GM19023 (cell line): Measurements from ENCODE around the gene CADM1.

ENCODE experiments used
- ATAC-seq: cut with Tn5 transposase; IDR thresholded peaks from one replicate; pipeline ENCODE4 v1.9.1; 2021; ENCODE audit warnings: mild to moderate bottlenecking, moderate library complexity; ENCODE audit not compliant: unreplicated experiment

CADM1 gene

DNA sequence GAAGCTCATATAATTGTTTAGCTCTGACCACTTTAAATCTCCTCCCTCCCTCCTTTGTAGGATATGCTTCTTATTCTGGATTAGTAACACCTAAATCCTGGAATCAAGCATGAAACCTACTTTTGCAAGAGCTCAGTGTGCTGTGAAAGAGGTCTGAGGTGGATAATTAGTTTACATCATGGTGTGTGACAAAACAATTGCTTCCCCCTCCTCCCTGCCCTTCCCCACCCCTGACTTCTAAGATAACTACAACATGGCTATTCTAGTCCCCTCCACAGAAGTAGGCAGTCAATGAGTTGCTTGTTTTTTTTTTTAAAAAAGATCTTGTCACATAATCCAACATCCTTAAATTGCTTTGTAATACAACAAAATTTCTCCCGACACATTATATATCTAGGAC lies 314.0 kb downstream of the CADM1 start:
- no peak for ATAC-seq

DNA sequence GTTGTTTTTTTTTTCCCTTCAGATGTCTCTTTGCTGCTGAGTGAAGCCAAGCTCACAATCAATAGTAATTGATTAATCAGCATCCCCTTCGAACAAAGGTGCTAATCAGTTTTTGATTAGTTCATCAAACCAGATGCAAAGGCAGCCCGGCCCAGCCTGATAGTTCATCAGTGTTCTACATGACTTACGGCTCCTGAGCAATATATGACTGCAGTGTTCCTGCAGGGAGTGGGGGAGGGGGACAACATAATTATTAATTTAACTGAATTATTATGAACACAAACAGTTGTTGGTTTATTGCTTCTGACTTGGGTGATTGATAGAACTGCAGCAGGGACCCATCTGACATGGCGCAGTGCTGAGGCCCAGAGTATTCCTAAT lies 315.3 kb downstream of the CADM1 start:
- no peak for ATAC-seq

DNA sequence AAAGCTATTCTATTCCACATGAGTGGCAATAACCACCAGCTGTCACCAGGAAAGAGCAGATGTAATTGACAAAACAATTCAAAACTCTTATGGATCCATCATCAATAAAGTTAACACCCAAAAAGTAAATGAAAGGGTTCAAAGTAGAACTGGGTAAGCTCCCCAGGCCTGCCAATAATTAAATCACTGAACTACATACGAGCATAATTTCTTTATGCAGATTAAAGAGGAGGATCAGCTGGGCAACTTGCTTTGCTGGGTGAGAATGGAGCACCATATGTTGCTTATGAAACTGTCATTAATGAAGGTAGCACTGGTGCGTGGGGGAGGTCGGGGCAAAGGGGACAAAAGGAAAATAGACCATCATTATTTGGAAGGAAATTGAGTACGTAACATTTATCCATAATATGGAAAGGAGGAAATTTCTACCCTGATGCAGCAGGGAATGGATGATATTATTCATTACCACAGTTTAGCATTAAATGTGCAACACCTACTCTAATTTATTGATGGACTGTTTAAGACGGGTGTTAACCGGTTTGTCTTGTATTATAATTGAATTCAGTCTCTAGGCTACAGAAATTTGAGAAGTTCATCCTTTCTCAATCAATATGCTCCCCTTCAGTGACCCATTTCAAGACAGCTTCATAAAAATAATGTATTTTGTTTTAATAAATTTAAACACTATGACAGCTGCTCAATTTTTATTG lies 315.9 kb downstream of the CADM1 start:
- ATAC-seq: no peak

DNA sequence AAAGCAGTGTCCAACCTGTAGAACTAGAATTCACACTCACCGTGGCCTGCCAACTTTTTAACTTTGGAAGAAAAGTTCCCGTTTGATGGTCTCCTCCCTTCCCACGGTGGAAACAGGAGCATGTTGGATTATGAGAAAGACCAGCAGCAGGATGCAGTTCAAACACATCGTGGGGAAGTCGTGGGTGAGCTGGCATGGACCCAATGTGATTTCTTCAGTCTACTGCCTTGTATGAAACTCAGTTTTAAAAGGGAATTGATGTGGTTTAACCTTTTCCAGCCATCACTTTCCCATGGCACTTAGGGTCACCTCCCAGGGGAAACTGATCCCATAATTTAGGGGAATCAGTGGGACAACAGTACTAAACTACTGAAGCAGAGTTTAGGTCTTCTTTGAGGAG lies 318.3 kb downstream of the CADM1 start:
- no peak for ATAC-seq

DNA sequence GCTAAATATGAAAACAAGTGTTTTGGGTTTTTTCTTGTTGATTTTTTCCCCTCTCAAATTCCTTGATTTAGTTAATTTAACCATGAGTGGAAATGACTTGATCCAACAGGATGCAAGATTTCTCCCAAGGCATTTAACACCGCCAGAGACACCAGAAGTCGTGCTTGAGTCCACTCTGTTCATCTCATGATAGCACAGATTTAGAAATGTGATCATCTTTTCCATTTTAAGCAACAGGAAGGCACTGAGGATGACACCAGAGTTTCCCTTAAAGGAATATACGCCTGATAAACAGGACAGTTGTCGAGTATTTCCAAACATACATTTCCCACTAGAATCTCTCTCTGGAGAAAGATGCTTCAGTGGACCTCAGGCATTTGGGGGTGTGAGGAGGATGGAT lies 318.7 kb downstream of the CADM1 start:
- no peak for ATAC-seq

DNA sequence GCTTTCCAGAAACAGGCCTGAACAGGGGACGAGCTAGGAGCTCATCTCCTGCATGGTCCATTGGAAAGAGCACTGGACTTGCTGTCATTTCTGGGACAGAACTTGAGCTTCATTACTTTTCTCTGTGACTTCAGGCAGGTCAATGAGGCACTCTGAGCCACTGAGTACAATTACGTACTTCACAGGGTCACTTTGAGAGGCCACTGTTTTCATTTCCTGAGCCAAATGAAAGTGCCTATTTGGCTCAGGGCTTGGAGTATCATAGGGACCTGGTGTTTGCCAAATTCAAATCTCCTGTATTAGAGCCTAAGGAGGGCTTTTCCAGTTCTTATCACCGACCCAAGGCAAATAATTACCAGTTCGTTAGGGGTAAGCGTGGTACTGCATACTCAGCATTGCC lies 319.3 kb downstream of the CADM1 start:
- no peak for ATAC-seq

DNA sequence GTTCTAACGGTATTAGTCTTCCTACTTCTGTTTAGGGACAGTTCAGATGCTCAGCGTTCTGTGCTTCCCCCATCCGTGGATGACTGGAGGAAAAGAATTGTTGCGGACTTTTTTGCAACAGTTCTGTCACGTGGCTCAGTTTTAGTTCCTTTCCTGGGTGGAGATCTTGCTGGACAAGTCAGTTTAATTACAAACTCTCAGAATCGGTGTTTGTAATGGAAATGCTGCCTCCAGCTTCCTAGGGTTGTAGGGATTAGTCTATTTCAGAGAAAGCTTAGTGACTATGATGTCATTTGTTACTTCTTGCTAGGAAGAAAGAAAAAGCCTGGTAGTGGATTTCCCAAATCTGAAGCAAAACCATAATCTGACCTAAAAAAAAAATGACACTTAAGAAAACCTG lies 320.4 kb downstream of the CADM1 start:
- ATAC-seq: no peak

DNA sequence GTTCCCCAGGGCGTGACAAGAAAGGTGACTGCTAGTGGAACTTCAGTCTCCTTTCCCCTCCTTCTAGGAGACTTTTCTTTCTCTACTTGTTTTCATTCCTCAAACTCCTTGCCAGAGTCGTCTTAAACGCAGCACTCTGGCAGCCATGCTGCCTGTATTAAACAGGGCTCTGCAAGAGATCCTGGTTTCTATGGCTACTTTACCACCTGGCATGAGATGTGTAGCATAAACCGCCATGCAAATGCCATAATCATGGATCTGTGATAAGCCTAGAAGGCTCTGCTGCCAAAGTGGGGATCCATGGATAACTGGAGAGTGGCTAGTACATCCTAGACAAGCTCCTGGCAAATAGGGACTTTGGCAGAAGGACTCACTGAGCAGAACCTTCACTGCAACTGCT lies 321.1 kb downstream of the CADM1 start:
- no peak for ATAC-seq

DNA sequence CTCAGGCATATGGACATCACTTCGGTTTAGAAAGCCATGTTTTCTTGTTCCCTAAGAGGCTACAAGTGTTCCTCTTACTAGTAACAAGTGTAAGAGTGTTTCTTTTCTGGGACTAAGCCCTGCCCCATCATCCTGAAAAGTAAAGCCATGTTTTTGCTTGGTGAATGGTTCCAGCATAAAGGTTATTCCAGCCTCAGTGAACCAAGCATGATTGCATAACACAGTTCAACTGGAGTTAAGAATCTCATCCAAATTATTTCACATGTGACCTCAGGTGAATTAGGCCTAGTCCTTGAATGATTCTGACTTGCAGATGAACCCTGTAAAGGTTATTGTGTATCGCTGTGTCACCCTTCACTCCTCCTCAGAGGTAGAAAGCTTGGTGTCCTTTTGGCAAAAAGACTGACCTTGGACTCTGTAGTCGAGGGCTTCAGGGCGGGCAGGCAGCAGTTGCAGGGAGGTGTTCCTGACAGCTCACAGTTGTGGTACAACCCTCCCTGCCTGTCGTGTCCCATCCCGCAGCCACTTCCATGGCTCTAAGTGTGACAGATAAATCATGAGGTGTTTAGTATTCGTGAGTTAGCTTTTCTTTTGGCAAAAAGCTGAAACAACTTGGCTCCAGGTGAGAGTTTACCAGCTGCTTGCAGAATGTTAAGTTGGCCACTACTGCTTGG lies 321.8 kb downstream of the CADM1 start:
- no peak for ATAC-seq

DNA sequence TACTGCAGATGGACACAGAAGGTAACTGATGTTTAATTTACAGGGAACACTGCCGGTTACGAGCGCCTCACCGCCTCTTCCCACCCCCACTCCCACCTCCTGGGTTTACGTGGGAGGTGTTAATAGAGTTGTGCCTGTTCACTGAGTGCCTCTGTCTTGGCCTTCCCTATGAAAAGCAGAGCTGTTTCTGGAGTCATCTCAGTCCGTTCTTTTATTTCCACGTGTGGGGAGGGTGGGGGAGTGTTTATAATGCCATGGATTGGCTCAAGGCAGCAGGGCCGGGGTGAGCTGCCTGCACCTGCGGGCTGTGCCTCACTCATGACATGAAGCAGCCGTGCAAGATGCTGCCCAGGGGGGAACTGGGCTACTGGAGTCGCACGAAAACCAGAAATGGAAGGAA lies 322.7 kb downstream of the CADM1 start:
- ATAC-seq: no peak

DNA sequence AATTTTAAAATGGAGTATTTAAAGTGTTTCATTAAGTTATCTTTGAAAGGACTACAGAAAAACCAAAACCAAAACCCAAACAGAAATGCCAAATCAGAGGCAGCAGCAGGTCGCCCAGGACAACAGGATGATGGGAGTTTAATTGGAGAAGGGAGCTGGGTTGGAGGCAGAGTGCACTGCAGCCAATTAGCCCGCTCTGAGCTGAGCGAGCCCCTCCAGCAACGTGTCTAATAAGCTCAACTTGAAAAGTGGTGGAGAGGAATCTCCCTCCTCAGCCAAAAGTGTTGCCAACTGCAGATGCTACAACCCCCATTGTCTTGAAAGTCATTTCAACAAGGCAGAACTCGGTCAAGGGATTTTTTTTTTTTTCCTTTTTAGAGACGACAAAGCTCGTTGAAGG lies 323.9 kb downstream of the CADM1 start:
- no peak for ATAC-seq

DNA sequence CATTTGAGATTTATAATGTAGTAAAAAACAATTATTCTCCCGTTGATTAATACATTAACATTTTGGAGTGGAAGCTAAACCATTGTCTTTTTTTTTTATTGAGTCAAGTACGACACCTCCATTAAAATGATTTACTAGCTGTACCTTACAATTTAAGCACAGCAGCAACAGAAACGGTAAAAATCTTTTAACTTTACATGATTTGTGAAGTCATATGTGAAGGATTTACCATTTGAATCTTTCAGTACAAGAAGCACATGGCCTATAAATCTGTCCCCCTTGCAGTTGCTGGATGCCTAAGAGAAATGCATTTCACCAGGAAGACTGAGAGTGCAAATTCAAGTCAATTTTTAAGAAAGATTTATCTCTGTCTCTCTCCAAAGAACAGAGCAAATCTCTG lies 324.6 kb downstream of the CADM1 start:
- no peak for ATAC-seq

DNA sequence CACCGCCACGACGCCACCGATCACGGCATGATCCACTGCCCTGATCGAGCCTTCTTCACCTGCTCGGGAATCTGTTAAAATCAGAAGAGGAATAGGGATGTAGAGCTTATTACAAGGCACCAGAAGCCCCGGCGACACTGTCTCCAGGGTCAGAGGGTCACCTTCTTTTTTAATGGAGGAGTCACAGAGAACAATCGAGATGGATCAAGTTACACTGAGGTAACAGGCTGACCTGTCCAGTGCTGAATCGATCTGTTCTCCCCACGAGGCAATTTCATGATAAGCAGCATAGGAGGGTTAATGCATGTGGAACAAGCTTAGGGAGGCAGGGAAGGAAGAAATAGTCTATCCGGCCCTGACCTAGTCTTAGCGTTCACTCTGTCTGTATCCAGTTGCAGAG lies 325.5 kb downstream of the CADM1 start:
- ATAC-seq: no peak

DNA sequence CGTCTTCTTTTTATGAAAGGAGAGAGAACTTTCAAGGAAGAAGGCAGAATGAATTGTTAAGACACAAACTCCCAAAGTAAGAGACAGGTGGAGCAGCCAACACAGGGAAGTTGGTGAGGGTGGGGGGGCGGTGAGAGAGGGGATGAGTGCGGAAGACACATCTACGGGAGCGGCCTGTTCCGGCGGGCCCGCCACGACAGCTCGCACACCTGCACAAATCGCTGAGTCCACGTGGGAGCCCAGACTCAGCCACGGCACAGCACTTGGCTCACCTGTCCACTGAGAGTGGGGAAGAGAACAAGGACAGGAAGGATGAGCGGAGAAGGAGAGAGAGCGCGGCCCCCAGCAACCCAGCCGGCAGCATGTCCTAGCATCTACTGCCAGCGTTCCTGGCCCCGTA lies 331.1 kb downstream of the CADM1 start:
- no peak for ATAC-seq

DNA sequence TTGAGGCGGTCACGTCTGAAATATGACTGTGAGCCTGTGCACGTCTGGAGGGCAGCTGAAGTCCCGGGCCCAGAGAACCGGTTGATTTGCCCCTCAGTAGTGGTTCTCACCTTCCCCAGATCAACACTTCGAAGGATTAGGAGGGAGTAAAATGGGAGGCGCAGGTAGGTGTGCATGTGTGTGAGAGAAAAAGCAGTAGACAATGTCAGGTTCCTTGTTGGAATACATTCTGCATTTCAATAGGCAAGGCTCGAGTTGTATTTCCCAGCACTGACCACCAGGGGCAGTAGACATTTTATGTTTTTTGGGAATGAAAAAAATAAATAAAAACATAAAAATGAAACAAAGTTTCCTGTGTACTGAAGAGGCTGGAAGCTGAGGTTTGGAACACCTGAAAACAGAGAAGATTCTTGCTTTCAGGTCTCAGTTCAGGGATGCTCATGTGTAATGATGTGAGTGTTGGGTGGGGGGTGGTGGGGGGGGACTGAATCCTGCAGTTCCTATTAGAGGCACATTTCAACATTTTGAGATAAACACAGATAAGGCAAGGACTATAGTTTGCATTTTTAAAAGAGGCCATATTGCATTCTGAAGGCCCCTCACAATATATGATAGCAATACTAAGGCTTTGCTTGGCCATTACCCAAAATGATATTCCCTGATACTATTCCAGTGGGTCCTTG lies 333.9 kb downstream of the CADM1 start:
- no peak for ATAC-seq

DNA sequence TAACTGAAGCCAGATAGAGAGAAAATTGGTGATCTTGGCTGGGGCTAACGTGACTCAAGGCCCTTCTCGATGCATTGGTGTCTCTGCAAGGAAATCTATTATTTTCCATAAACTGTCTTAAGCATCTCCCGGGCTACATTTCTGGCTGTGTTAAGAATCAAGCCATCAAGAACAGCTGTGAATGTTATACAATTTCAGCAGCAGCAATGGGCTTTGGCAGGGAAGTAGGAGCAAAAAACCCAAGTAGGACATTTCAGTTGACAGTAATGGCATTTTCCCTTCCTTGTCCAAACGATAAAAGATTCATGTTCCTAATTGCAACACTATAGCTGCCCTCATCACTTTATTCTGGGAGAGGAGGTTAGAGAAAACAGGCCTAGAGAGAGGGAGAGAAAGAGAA lies 335.0 kb downstream of the CADM1 start:
- no peak for ATAC-seq

DNA sequence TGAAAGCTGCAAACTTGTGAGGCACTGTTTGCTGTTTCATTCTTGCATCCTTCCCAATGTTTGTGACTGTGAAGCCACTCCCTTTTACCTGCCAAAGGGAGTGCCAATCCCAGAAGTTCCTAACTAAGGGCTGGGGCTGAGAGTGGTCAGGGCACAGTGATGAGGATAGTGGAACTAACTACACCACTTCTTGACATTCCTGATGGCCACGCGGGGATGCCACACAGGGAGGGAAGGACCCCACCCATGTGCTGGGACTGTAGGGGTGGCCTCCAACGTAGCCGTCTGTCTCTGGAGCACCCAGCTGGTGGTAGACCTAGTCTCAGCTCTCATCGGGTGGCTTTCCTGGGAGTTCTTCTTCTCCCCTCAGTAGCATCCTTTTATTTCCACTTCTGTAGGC lies 335.5 kb downstream of the CADM1 start:
- no peak for ATAC-seq

DNA sequence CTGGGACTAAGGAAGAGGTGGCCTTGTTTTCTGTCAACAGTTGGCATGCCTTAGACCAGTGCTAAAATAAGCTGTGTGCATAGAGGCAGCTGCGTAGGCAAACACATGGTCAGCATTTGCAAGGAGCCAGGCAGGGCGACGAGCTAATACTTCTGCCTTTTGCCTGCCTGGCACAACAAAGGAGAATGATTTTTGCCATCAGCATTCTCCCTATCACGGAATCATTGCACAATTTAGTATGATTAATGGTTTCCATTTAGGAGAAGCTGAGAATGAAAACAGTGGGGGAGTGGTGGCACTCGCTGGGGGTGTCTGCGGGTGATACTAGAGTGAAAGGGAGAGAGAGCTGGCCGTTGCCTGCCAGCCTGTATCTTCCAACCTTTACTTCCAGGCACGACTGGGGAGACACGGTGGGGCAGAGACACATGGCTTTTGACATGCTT lies 336.0 kb downstream of the CADM1 start:
- ATAC-seq: no peak

DNA sequence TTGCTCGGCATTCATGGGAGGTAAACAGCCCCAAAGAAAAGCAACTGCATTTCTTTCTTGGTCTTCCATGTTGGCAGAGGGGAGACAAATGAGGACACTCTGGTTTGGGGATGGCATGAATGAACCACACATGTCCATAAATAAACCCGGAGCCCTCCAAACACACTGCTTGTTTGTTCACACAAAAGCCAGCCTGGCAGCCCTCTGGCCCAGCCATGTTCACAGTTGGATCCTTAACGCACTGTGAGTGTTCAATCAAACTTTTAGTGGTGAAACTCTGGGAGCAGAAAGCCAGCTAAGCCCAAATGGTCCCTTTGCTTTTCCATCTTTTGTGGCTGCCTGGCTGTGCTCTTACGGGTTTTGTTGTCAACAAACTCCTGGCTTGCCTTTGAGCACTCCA lies 336.8 kb downstream of the CADM1 start:
- ATAC-seq: no peak

DNA sequence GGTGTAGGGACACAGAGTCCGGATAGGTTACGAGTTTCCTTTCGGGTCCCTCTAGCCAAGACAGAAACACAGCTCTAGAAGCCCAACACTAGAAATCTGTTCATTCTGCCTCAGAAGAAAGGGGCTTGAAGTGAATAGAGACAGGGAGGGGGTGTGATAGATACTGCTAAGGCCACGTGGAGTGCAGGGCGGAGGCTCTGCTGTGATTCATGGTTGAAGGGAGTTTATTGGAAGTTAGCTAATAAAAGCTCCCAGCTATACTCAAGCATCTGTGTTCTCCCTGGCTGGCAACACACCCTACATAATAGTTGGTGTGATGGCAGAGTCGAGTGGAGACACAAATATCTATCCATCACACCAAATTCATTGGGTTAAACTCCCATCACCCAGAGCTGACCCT lies 337.4 kb downstream of the CADM1 start:
- ATAC-seq: no peak

DNA sequence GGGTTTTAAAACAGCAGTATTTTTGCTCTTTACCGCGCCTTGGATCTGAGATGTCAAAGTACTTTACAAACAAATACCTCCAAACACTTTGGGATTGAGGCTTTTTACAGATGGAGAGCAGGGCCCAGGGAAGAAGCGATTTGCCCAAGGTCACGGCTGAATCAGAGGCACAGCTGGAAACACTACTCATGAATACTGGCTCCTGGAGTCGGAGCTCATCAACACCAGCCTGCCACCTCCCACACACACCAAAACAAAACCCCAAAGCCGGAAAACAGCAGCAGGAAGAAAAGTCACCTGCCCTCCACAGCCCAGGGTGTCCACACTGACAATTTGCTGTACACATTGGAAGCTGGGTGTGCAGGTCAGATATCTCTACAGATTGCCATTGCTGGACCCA lies 339.4 kb downstream of the CADM1 start:
- ATAC-seq: no peak

DNA sequence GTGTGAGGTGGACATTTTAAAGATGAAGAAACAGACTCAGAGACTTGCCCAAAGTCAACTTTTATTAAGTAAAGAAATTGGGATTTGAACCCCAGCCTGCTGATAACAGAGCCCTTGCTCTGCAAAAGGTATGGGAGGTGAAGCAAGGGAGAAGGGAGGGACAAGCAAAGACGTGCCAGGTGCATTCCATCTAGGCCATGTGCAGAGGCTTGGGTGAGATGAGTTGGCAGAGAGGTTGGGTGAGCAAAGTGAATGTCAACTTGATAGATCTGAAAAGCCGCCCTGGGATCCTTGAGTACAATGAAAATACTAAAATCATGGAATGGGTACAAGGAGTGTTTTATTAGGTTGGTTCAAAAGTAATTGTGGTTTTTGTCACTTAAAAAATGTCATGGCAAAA lies 341.3 kb downstream of the CADM1 start:
- no peak for ATAC-seq
